ENCODE measurements around the gene DYRK4.

GRCh38 chr12:4607056-4607455, 45.0 kb downstream of the DYRK4 start:
- TF ChIP-seq CTCF (IDR thresholded peaks at IDR 0.05; ENCODE audit: low read depth, low read length): no peak
- TF ChIP-seq EZH2phosphoT487 (IDR thresholded peaks at IDR 0.05; ENCODE audit: low read depth): no peak

Data from OCI-LY3 (cell line).